ENCODE results near the gene SH2D4B. TPM values are rescaled to one million over a fixed set of nuclear protein-coding genes. Genes with fewer than 3 reads are reported as not detected.

SH2D4B gene
- total RNA-seq, 1 experiment from 2014 or later, result 0.24 TPM

DNA sequence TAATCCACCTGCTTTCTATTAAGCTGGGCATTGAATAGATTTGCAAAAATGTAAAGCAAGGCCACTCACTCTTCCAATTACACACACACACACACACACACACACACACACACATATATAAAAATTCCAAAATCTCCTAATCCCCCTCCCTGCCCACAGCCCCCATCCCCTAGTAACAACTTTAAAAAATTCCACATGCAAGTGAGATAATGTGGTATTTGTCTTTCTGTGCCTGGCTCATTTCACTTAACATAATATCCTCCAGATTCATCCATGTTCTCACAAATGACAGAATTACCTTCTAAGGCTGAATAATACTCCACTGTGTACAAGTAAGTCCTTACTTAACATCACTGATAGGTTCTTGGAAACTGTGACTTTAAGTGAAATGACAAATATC, 24.2 kb downstream of the SH2D4B start:
- H3K36me3 ChIP-seq (ENCODE audit: low read depth), result no peaks in the 10 kb centered on the region
- no peaks in the 10 kb centered on the region for H3K79me2 ChIP-seq (ENCODE audit: low read depth)
- intact Hi-C loops (cut with micrococcal nuclease; ENCODE audit: unreplicated experiment), result no loop called here
- CTCF ChIA-PET, result no interaction called here
- no peak overlapping the region for H2AFZ ChIP-seq
- H3K4me3 ChIP-seq, result no peak overlapping the region
- TF ChIP-seq, protein P1, sequence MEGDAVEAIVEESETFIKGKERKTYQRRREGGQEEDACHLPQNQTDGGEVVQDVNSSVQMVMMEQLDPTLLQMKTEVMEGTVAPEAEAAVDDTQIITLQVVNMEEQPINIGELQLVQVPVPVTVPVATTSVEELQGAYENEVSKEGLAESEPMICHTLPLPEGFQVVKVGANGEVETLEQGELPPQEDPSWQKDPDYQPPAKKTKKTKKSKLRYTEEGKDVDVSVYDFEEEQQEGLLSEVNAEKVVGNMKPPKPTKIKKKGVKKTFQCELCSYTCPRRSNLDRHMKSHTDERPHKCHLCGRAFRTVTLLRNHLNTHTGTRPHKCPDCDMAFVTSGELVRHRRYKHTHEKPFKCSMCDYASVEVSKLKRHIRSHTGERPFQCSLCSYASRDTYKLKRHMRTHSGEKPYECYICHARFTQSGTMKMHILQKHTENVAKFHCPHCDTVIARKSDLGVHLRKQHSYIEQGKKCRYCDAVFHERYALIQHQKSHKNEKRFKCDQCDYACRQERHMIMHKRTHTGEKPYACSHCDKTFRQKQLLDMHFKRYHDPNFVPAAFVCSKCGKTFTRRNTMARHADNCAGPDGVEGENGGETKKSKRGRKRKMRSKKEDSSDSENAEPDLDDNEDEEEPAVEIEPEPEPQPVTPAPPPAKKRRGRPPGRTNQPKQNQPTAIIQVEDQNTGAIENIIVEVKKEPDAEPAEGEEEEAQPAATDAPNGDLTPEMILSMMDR (conservative IDR thresholded peaks at IDR 0.05), result no peak
- TF ChIP-seq EZH2 (IDR thresholded peaks at IDR 0.05; ENCODE audit: low read depth), result no peak
- no peaks in the 10 kb centered on the region for H3F3A ChIP-seq (ENCODE audit: insufficient read depth, low read depth)
- H3K9me3 ChIP-seq (ENCODE audit: insufficient read depth, low read depth), result no peaks in the 10 kb centered on the region
- no peaks in the 10 kb centered on the region for H4K20me1 ChIP-seq (ENCODE audit: insufficient read depth)
- no peak for DNase-seq
- H3K4me1 ChIP-seq (replicated peaks; ENCODE audit: insufficient read depth), result no peaks in the 10 kb centered on the region
- no TSS peak for BruUV-seq (replicated peaks)
- POLR2A ChIA-PET (ENCODE audit: unreplicated experiment), result no interaction called here
- no peak overlapping the region for H3K4me2 ChIP-seq
- H3K27me3 ChIP-seq (ENCODE audit: insufficient read depth, low read depth), result no peaks in the 10 kb centered on the region
- H3K9me2 ChIP-seq (ENCODE audit: insufficient read depth), result no peaks in the 10 kb centered on the region; the same call in 1 of the 2 replicates
- H3K27ac ChIP-seq, result no peak overlapping the region

GRCh38 chr10:80567292-80567691, 29.6 kb downstream of the SH2D4B start:
- POLR2A ChIA-PET (ENCODE audit: unreplicated experiment), result no interaction called here
- Histone ChIP-seq H3K79me2 (ENCODE audit: low read depth) (no peaks in the 10 kb centered on the region), H2AFZ (no peak overlapping the region), H3K4me1 (replicated peaks; ENCODE audit: insufficient read depth) (no peaks in the 10 kb centered on the region), H3K9me2 (ENCODE audit: insufficient read depth) (no peaks in the 10 kb centered on the region), H3F3A (ENCODE audit: insufficient read depth, low read depth) (no peaks in the 10 kb centered on the region), H3K4me2 (no peak overlapping the region), H3K4me3 (no peak overlapping the region), H3K27me3 (ENCODE audit: insufficient read depth, low read depth) (peaks cover 17% of the 10 kb centered on the region), H3K36me3 (ENCODE audit: low read depth) (no peaks in the 10 kb centered on the region), H3K9me3 (ENCODE audit: insufficient read depth, low read depth) (no peaks in the 10 kb centered on the region), H4K20me1 (ENCODE audit: insufficient read depth) (no peaks in the 10 kb centered on the region), H3K27ac (no peak overlapping the region)
- CTCF ChIA-PET, result interaction anchor here (0.7 kb wide), 1 partner anchor 30 kb away, joined by 3 read pairs; no protein-coding TSS in a partner anchor
- DNase-seq, result no peak
- TF ChIP-seq, protein P1 (conservative IDR thresholded peaks at IDR 0.05), result no peak; the same call in 1 of the 2 replicates
- no peak for TF ChIP-seq EZH2 (IDR thresholded peaks at IDR 0.05; ENCODE audit: low read depth)
- intact Hi-C loops (cut with micrococcal nuclease; ENCODE audit: unreplicated experiment), result no loop called here
- no TSS peak for BruUV-seq (replicated peaks)

- H3K36me3 ChIP-seq (ENCODE audit: low read depth), result no peaks in the 10 kb centered on the region
- H2AFZ ChIP-seq, result no peak overlapping the region
- no peaks in the 10 kb centered on the region for H3K4me1 ChIP-seq (replicated peaks; ENCODE audit: insufficient read depth)
- H3K27me3 ChIP-seq (ENCODE audit: insufficient read depth, low read depth), result peaks cover 17% of the 10 kb centered on the region
- ChIA-PET POLR2A (ENCODE audit: unreplicated experiment) (no interaction called here), CTCF (no interaction called here)
- H3F3A ChIP-seq (ENCODE audit: insufficient read depth, low read depth), result no peaks in the 10 kb centered on the region
- no peak for DNase-seq
- intact Hi-C loops (cut with micrococcal nuclease; ENCODE audit: unreplicated experiment), result no loop called here
- no peak overlapping the region for H3K27ac ChIP-seq
- H4K20me1 ChIP-seq (ENCODE audit: insufficient read depth), result no peaks in the 10 kb centered on the region
- no peak overlapping the region for H3K4me3 ChIP-seq
- TF ChIP-seq, protein P1 (conservative IDR thresholded peaks at IDR 0.05), result no peak
- no peak for TF ChIP-seq EZH2 (IDR thresholded peaks at IDR 0.05; ENCODE audit: low read depth)
- H3K4me2 ChIP-seq, result no peak overlapping the region
- BruUV-seq (replicated peaks), result no TSS peak
- H3K9me3 ChIP-seq (ENCODE audit: insufficient read depth, low read depth), result no peaks in the 10 kb centered on the region
- H3K9me2 ChIP-seq (ENCODE audit: insufficient read depth), result no peaks in the 10 kb centered on the region
- no peaks in the 10 kb centered on the region for H3K79me2 ChIP-seq (ENCODE audit: low read depth)
Observed at GRCh38 chr10:80569131-80569895, 31.6 kb downstream of the SH2D4B start.

All from PC-9 (cell line).